Subcutaneous adipose tissue (tissue), 4 donors: ENCODE measurements around the gene PHF19. TPM values are rescaled to one million over a fixed set of nuclear protein-coding genes. Genes with fewer than 3 reads are reported as not detected.

ENCODE experiments used
- total RNA-seq, 4 donors: library from RNA; depleted of rRNA; stranded (reverse); fragments of >200 nt; gene quantifications; one replicate each; pipeline ENCODE4 v1.1.0, GENCODE V29; 2016
- TF ChIP-seq, protein P1 (sequence below): fragments of 450-650 bp; IDR thresholded peaks from one replicate; pipeline ENCODE4 v1.5.1; 2016; ENCODE audit warnings: low read depth, mild to moderate bottlenecking, control low read depth, antibody characterized with exemption, moderate library complexity

Gene PHF19
- total RNA-seq, 4 donors from 2014 or later: 11.6 to 36.7 (median 17.3) TPM

DNA sequence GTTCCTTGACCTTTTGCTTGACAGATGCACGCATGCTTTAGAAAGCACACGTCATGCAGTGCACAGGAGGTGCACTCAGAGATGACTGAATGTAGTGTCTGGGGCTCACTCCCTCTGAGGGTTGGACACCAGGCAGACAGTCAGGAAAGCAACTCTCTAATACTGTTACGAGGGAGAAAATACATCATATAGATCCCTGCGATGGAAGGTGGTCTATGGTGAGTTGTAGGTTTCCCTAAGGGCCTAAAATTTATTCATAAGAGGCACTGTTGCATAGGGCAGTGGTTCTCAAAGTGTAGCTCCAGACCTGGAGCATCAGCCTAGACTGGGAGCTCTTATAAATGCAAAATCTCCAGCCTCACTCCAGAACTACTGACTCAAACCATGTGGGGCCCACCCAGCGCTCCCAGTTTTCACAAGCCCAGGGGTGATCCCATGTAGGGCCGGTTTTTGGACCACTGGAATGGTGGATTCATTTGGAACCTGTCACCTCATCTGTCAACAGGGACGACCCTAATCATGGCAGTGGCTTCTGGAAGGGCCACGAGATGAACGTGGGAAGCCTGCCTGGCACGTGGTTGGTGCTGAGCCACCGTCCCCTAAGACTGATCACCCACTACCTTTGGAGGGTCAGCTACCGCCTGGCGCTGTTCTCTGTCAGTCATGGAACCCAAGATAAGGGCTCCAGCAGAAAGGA lies 16.8 kb upstream of the PHF19 start:
- TF ChIP-seq, protein P1, sequence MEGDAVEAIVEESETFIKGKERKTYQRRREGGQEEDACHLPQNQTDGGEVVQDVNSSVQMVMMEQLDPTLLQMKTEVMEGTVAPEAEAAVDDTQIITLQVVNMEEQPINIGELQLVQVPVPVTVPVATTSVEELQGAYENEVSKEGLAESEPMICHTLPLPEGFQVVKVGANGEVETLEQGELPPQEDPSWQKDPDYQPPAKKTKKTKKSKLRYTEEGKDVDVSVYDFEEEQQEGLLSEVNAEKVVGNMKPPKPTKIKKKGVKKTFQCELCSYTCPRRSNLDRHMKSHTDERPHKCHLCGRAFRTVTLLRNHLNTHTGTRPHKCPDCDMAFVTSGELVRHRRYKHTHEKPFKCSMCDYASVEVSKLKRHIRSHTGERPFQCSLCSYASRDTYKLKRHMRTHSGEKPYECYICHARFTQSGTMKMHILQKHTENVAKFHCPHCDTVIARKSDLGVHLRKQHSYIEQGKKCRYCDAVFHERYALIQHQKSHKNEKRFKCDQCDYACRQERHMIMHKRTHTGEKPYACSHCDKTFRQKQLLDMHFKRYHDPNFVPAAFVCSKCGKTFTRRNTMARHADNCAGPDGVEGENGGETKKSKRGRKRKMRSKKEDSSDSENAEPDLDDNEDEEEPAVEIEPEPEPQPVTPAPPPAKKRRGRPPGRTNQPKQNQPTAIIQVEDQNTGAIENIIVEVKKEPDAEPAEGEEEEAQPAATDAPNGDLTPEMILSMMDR: no peak

DNA sequence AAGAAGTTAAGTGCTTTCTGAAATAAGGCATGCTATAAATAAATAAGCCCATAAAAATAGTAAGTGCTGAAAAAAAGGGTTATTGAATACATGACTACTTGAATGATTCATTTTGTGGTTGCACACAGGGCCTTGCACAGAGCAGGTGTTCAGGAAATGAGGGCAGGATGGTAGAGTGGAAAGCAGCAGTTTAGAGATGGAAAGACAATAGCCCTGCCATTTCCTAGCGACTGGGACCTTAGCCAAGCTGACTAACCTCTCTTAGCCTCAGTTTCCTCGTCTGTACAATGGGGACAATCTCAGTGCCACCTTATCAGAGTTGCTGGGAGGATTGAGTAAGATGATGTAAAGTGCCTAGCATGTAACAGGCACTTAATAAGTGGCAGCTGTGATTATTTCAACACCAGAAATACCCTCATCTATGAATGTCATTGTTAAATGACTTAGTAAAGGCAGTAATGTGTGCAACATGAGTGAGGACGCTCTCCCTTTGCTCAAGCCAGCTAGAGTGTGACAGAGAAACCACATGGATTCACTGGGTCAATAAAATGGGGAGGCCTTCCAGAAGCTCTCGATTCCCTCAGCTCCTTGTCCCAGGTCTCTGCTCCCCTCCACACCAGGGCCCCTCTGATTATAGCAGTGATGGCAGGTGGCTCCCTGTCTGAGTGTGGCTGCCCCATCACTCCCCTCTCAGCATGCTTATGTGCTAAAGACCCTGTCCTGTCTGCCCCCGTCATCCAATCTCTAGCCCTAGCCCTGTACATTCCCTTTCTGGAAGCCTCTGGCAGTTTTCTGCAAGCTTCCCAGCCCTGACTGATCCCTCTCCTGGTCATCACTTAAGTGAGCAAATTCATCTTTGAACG lies 16.0 kb upstream of the PHF19 start:
- TF ChIP-seq, protein P1: no peak

DNA sequence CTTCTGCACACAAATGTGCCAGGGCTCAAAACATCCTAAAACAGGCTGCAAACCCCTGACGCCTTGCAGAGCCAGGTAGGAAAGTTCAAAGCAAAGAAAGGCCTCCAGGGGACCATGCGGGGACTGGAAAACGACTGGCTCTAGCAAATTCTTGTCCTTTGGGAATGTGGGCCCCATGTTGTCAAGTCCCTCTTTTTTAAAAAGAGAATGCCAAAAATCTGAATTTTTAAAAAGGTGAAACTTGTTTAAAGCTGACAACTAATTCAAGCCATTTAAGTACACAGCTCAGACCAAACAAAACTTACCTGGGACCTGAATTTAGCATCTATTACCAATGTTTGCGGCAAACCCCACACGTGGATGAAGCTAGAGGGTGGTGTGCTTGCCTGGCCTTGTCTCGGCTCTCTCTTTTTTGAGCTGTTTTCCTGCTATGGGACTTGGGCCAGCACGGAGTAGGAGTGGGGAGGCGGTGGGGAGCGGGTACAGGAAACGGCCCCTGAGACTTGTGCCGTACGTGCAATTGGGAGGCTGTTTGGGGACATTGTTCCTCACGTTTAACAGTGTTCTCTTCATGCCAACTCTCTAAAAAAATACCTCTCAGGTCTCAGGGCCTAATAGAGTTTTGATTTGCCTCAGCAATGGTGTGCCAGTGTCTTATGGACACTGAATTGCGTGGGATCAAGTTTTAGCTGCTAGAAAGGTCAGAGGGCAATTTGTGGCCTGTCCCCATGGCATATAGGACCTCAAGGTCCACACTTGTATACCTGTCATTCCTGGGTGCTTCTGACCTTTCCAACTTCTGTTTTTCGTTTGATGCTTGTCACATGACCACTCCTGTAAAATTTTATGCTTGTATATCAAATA lies 15.1 kb upstream of the PHF19 start:
- TF ChIP-seq, protein P1: no peak

DNA sequence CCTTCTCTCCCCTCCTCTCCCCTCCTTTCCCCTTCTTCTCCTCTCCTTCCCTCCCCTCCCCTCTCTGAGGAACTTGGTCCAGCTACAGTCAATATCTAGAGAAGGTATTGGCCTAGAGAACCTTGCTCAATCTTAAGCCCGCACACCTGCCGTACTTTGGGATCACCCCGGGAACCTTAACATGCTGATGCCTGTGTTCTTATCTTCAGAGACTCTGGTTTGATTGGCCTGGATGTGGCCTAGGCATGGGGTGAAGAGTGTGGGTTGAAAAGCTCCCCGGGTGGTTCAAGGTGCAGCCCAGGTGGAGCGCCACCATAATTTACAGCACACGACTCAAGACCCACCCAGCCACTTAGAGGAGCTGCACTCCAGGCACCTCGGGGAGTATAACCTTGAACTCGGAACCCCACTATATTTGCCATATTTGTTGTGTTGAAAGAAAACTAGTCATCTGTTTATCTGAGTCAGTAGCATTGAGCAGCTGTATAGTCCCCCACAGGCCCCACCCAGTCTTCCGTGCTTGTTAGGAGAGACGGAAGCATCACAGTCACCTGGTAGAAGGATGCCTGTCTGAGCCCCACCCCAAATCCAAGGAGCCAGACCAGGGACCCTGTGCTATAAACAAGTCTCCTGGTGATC lies 14.4 kb upstream of the PHF19 start:
- TF ChIP-seq, protein P1: no peak

DNA sequence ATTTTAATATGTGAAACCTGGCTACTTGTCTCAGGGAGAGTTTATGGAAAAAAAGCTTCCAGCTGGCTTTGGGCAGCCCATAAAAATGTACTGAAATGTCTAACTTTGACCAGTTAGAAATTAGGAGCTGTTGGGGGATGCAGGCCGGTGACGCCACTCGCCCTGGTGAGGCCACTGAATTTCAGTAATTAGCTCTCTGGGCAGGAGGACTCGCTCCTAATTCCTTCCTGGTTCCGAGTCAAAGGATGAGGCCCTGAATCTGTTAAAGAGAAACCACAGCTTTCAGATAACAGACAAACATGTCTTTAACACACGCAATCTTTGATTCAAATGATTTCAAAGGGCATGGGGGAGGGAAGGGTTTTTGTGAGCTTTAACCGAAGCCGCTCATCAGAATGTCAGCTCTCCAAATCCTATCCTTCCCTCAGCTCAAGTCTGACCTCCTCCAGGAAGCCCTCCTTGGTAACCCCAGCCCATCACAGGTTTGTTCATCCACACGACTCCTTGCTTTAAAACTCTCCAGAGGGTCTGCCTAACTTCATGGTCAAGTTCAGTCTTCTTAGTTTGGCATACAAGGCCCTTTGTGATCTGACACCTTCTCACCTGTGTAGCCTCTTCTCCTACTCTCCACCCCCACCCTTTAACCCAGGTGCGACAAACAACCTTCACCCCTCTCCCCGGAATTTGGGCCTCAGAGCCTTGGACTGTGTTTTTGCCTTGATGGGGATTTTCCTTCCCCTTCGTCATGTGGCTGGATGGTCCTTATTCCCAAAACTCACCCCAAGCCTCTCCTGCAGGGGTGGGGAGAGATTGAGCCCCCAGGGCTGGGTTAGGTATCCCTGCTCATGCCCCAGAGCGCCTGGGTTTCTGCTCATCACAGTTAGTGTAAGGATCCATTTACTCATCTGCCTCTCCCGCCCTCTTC lies 13.6 kb upstream of the PHF19 start:
- TF ChIP-seq, protein P1: no peak

- TF ChIP-seq, protein P1: no peak
These were observed 12.8 kb upstream of the PHF19 start for GRCh38 chr9:120889606-120890271.
